Bronchial epithelial cell (primary cell): ENCODE results near the gene MAN1C1. TPM values are rescaled to one million over a fixed set of nuclear protein-coding genes. Genes with fewer than 3 reads are reported as not detected.

Source experiments
- DNase-seq: peaks from one replicate; pipeline ENCODE4 v3.0.0-alpha.2; 2010; ENCODE audit warnings: low read depth
- FAIRE-seq: peaks from 2 replicates; lab custom pipeline; 2011; peaks lifted over from hg19 to GRCh38; lab: Jason Lieb, UNC
- H3K27me3 ChIP-seq: 2 replicates; pipeline ENCODE4 v1.5.1; 2011; ENCODE audit warnings: low read length; ENCODE audit not compliant: control insufficient read depth, insufficient read depth
- H3K36me3 ChIP-seq: 2 replicates; pipeline ENCODE4 v1.5.1; 2011; ENCODE audit warnings: low read length; ENCODE audit not compliant: control insufficient read depth, insufficient read depth
- H3K4me3 ChIP-seq: 2 replicates; pipeline ENCODE4 v1.5.1; 2011; ENCODE audit warnings: mild to moderate bottlenecking, low read depth, low read length, control low read depth
- total RNA-seq: library from RNA; depleted of rRNA; stranded (reverse); fragments of >200 nt; gene quantifications from 2 replicates; pipeline ENCODE4 v1.2.1, GENCODE V29; 2014
- TF ChIP-seq, protein P1 (sequence below): IDR thresholded peaks from 2 replicates; pipeline ENCODE4 v1.5.1; 2011; ENCODE audit warnings: mild to moderate bottlenecking, moderate library complexity, low read length, control low read depth, inconsistent platforms; ENCODE audit not compliant: insufficient read depth, severe bottlenecking

The MAN1C1 gene
- total RNA-seq, 1 donor from 2014 or later: under 0.01 TPM

DNA sequence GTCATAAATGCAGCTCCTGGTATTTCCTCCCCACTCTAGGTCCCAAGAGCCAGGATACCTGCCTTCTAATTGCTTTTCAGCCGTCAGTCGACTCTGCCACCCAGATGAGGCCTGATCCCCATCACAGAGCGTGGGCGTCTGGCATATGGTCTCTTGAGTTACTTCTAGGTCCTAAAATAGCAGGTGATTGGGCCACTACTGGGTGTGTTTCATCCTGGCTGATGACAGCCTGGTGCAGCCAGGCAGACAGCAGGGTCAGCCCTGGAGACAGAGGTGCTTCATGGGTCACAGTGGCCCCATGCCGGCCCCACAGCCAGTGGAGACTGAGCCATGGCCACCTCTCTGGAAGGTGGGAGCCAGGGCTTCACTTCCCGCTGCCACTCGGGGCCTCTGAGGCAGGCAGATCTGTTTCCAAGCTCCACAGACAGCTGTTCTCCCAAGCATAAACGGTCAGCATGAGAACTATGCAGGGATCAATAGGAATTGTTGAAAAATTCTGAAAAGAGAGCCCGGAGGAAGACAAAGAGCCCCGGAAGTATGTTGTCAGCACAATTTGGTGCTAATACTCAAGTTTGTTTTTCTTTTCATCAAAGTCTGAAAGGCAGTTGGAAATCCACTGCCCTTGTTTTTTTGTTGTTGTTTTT is 83.0 kb downstream of the MAN1C1 start:
- no peaks in the 10 kb centered on the region for H3K27me3 ChIP-seq
- TF ChIP-seq, protein P1, sequence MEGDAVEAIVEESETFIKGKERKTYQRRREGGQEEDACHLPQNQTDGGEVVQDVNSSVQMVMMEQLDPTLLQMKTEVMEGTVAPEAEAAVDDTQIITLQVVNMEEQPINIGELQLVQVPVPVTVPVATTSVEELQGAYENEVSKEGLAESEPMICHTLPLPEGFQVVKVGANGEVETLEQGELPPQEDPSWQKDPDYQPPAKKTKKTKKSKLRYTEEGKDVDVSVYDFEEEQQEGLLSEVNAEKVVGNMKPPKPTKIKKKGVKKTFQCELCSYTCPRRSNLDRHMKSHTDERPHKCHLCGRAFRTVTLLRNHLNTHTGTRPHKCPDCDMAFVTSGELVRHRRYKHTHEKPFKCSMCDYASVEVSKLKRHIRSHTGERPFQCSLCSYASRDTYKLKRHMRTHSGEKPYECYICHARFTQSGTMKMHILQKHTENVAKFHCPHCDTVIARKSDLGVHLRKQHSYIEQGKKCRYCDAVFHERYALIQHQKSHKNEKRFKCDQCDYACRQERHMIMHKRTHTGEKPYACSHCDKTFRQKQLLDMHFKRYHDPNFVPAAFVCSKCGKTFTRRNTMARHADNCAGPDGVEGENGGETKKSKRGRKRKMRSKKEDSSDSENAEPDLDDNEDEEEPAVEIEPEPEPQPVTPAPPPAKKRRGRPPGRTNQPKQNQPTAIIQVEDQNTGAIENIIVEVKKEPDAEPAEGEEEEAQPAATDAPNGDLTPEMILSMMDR: no peak
- H3K36me3 ChIP-seq: no peaks in the 10 kb centered on the region
- no peak for DNase-seq
- no peak for FAIRE-seq
- H3K4me3 ChIP-seq: no peak overlapping the region

DNA sequence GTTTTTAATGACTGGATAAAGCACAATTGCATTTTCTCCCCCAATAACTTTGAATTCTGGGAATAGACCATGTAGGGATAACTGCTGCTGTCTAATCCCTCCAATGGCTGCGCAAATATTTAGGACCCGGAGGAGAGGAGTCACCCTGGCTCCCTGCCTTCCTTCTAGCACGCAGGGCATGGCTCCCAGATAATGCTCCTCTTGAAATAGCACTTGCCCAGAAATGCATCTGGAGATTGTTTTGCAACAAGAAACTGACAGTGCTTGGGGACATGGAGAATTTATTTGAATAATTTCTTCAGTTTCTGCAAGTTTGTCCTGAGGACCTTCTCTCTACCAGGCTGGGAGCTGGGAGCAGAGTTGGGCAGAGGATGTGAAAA is 83.5 kb downstream of the MAN1C1 start:
- FAIRE-seq (no peak), DNase-seq (no peak)
- TF ChIP-seq, protein P1: no peak

DNA sequence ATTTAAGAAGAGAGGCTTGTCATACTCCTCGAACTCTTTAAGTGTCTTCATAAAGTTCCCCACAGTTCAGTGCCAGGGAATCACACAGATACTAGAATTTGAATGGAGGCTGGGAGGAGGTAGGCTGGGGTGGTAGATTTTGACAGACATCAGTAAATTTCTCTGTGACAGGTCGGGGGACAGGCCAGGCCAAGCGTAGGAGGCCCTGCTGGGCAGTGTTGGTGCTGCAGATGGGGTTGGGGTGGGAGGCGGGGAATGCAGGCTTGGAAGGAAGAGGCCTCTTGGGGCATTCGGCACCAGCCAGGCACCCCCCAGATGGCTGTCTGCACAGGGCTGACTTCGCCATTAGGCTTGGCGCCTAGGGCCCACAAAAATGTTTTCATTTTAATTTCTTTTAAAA is 84.0 kb downstream of the MAN1C1 start:
- Histone ChIP-seq H3K36me3 (no peaks in the 10 kb centered on the region), H3K4me3 (no peak overlapping the region), H3K27me3 (no peaks in the 10 kb centered on the region)
- no peak for DNase-seq
- TF ChIP-seq, protein P1: no peak
- no peak for FAIRE-seq

More for the DNA sequence above, 83.5 kb downstream of the MAN1C1 start:
- Histone ChIP-seq H3K27me3 (no peaks in the 10 kb centered on the region), H3K36me3 (no peaks in the 10 kb centered on the region), H3K4me3 (no peak overlapping the region)

DNA sequence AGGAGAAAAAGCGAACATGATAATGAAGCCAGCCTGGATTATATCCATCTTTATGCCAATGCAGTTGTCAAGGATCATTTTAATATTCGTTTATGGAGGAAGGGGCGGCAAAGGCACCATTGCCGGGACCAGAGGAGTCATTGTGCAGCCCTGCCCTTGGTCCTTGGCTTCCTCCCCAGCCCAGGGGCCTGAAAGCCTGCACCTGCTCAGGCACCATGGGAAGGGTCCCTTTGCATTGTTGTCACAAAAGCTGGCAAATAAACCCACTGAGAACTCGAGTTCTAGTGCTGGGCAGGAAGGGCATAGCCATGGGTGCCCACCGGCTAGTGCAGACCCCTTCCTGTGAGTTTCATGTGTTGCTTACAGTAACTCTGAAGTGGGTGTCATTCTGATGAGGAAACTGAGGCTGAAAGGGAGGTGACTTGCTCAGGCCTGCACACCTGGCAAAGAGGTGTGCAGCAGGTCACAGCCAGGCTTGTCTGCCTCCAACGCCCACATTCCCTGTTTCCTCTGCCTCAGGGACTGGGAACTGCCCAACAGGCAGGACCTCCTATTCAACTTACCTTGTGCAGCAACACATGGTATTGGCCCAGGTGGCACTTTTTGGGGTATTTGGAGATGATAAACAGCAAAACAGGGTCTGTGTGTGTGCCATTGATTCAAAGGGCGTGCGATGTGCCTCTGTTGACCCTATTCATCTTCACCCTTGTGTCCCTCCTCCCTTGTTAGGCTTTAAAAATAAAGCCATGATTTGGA is 84.6 kb downstream of the MAN1C1 start:
- TF ChIP-seq, protein P1: no peak
- no peak overlapping the region for H3K4me3 ChIP-seq
- DNase-seq: no peak
- FAIRE-seq: no peak
- no peaks in the 10 kb centered on the region for H3K27me3 ChIP-seq
- no peaks in the 10 kb centered on the region for H3K36me3 ChIP-seq

DNA sequence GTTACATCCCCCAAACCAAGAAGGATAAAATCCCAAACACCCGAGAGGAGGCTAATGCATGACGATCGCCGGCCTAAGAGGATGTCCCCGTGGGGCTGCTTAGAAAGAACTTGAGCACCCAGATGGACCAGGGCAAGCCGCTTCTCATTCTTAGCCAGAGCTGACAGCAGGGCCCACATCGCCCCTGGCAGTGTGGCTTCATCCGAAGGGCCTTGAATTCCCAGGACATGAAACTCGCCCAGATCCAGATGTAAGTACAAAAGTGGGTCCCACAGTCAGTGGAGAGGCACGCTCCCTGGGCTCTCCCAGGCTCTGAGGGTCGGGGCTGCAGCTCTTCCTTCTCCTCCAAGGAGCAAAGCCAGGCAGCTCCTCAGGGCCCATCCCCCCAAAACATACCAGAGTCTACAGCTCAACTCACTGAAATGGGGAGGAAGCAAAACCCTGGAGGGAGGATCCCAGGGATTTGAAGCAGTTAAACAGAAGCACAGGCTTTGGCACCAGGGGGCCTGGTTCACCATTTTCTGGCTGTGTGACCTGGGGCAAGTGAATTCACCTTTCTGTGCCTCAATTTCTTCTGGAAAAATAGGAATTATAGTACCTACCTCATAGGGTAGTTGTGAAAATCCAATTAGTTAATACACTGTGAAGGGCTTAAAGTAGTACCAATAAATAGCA is 85.6 kb downstream of the MAN1C1 start:
- no peak for FAIRE-seq

More for the DNA sequence above, 85.6 kb downstream of the MAN1C1 start:
- TF ChIP-seq, protein P1: no peak
- no peak for DNase-seq
- H3K4me3 ChIP-seq: no peak overlapping the region
- no peaks in the 10 kb centered on the region for H3K36me3 ChIP-seq
- no peaks in the 10 kb centered on the region for H3K27me3 ChIP-seq
